Muscle layer of colon (tissue), 2 donors: ENCODE measurements around the gene TCERG1L.

Experiments used
- H3K27ac ChIP-seq: one replicate; pipeline ENCODE4 v1.7.0; 2013; ENCODE audit warnings: low read depth, mild to moderate bottlenecking, low read length, moderate library complexity
- H3K27me3 ChIP-seq, 2 donors: one replicate each; pipeline ENCODE4 v1.7.0; 2013; ENCODE audit warnings: low read length in 2 of 2, mild to moderate bottlenecking in 2 of 2; ENCODE audit not compliant: insufficient read depth in 2 of 2, control insufficient read depth in 1 of 2
- H3K36me3 ChIP-seq: one replicate; pipeline ENCODE4 v1.7.0; 2013; ENCODE audit warnings: mild to moderate bottlenecking, low read length; ENCODE audit not compliant: insufficient read depth
- H3K4me1 ChIP-seq: one replicate; pipeline ENCODE4 v1.7.0; 2013; ENCODE audit warnings: mild to moderate bottlenecking, low read length; ENCODE audit not compliant: insufficient read depth
- H3K4me3 ChIP-seq, 2 donors: one replicate each; pipeline ENCODE4 v1.7.0; 2013; ENCODE audit warnings: low read length in 2 of 2, low read depth in 1 of 2, mild to moderate bottlenecking in 1 of 2, moderate library complexity in 1 of 2
- H3K9ac ChIP-seq: one replicate; pipeline ENCODE4 v1.7.0; 2013; ENCODE audit warnings: low read length
- H3K9me3 ChIP-seq: one replicate; pipeline ENCODE4 v1.7.0; 2013; ENCODE audit warnings: mild to moderate bottlenecking, low read length
- donor health status: abdominal sarcoma.
- donor health status: Adenocarcinoma of cecum.

The TCERG1L gene

DNA sequence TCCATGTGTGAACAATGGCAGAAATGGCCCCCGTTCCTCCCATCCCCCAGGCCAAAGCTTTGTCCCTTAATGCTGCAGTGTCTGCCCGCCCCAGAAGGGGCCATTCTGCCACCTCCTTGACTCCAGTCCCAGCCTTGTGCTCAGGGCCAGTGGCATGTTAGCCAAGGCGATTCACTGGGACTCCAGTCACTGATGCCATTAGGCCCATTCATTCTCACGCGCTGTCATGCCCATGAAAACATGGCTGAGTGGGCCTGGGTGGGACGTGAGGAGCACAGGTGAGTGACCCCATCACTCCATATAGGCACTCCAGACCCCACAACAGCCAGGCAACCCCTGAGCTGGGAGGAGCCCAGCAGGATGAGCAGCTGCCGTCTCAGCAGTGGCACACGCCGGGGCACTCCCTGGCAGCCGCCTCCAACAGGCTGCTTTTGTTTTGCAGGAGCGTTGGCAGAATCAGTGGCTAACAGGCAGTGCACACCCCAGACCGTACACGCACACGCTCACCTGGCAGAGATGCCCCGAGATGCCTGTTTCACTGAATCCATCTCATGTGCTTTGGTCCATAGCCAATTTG lies 79.5 kb downstream of the TCERG1L start:
- H3K4me3 ChIP-seq: no peak overlapping the region
- H3K9ac ChIP-seq: no peak overlapping the region
- H3K27me3 ChIP-seq: no peaks in the 10 kb centered on the region
- no peaks in the 10 kb centered on the region for H3K36me3 ChIP-seq
- no peaks in the 10 kb centered on the region for H3K4me1 ChIP-seq
- H3K27ac ChIP-seq: no peak overlapping the region
- H3K9me3 ChIP-seq: no peaks in the 10 kb centered on the region

DNA sequence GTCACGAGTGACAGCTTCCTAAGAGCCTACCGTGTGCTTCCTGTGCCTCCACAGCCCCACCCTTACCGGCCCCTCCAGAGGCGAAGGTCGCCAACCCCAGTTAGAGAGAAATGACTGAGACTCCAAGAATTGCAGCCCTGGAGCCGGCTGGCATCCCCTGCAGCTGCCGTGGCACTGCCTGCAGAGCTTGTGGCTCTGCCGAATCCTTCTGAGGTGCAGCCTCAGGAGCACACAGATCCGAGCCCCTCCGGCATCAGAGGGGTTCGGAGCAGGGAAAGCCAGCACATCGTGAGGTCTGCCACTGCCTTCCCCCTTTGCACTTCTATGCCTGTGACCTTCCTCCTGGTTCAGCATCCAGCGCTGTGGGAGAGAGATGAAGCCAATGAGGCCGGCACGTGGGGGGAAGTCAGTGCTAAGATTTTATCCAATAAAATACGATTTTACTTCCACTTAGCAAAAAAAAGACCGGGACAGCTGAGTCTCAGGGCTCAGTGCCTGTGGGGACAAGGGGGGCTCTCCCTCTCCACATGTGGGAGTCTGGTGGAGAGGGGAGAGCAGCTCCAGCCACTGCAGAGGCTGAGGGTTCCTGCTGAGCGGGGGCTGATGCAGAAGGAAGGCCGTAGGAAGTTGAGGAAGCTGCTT lies 80.1 kb downstream of the TCERG1L start:
- H3K4me1 ChIP-seq: no peaks in the 10 kb centered on the region
- no peaks in the 10 kb centered on the region for H3K27me3 ChIP-seq
- no peaks in the 10 kb centered on the region for H3K36me3 ChIP-seq
- no peak overlapping the region for H3K4me3 ChIP-seq
- H3K9ac ChIP-seq: no peak overlapping the region
- H3K27ac ChIP-seq: no peak overlapping the region
- no peaks in the 10 kb centered on the region for H3K9me3 ChIP-seq

DNA sequence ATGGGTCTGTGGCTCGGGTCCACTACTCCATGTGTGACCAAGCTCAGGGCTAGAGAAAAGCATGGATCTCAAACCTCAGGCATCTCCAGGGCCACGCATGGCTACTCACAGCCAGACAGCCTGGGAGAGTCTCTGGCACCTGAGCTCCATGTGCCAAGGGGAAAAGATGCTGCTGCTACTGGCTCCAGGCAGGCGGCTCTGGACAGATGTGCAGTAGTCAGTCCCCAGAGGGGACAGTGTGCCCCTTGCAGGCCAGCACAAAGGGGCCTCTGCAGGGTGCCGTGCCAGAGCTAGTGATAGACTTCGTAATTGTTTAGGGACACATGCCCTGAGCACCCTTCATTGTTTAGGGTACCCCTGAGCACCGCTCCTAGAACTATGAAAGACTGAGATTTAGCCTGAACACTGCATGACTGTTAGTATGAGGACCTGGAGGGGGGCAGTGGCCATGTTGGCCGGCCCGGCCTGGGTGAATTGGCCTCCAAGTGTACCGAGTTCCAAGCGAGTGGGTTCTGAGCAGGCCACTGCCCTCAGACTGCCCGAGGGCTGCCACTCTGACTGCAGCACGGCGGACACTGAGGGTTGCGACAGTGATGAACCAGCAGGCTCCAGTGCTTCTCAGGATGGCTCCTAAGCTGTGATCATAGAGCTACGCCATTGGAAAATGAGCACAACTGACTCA lies 80.7 kb downstream of the TCERG1L start:
- no peaks in the 10 kb centered on the region for H3K36me3 ChIP-seq
- no peak overlapping the region for H3K4me3 ChIP-seq
- no peaks in the 10 kb centered on the region for H3K27me3 ChIP-seq
- no peak overlapping the region for H3K9ac ChIP-seq
- no peaks in the 10 kb centered on the region for H3K4me1 ChIP-seq
- no peak overlapping the region for H3K27ac ChIP-seq
- no peaks in the 10 kb centered on the region for H3K9me3 ChIP-seq

DNA sequence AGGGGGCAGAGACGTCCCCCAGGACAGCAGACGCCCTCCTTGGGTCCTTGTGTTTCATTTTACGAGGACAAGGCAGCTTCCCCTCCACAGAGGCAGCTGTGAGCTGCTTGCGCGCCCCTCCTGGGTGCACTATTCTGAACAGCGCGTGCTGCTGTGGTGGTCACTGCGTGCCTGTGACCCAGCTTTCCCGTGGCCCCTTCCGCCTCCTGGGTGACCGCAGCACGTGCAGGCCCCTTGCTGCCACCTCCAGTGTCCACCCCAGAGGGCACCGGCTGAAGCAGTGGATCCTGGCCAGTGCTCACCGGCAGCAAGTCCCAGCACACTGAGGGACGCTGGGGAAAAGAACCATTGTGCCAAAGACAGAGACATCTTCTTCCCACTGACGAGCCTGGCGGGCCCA lies 81.4 kb downstream of the TCERG1L start:
- H3K27me3 ChIP-seq: no peaks in the 10 kb centered on the region
- H3K9me3 ChIP-seq: no peaks in the 10 kb centered on the region
- H3K27ac ChIP-seq: no peak overlapping the region
- H3K9ac ChIP-seq: no peak overlapping the region
- no peaks in the 10 kb centered on the region for H3K36me3 ChIP-seq
- H3K4me3 ChIP-seq: no peak overlapping the region
- no peaks in the 10 kb centered on the region for H3K4me1 ChIP-seq

DNA sequence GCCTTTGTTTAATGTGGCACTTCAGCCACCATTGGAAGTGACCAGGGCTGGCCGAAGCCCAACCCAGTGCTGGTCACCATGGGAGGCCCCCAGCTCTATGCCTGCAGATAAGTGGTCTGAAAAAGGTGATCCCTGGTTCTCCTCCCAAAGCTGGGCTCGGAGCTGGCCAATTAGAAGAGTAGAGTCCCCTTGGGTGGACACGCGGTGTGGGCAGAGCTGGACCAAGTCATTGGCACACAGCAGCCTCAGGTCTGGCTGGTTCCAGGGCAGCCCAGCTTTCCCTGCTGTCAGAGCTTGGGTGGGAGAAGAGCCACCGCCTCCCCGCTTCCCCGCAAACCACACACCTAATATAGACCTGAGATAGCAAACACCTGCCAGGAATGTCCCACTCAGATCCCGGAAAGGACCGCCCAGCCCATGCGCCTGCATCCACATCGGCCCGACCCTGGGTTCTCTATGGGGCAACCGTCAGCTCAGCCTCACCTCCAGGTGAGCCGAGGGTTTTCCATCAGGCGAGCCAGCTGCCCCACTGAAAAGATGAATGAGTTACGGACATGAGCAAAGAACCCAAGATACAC lies 84.3 kb downstream of the TCERG1L start:
- H3K27ac ChIP-seq: no peak overlapping the region
- no peaks in the 10 kb centered on the region for H3K4me1 ChIP-seq
- no peaks in the 10 kb centered on the region for H3K36me3 ChIP-seq
- no peaks in the 10 kb centered on the region for H3K9me3 ChIP-seq
- no peak overlapping the region for H3K4me3 ChIP-seq
- H3K9ac ChIP-seq: no peak overlapping the region
- no peaks in the 10 kb centered on the region for H3K27me3 ChIP-seq

DNA sequence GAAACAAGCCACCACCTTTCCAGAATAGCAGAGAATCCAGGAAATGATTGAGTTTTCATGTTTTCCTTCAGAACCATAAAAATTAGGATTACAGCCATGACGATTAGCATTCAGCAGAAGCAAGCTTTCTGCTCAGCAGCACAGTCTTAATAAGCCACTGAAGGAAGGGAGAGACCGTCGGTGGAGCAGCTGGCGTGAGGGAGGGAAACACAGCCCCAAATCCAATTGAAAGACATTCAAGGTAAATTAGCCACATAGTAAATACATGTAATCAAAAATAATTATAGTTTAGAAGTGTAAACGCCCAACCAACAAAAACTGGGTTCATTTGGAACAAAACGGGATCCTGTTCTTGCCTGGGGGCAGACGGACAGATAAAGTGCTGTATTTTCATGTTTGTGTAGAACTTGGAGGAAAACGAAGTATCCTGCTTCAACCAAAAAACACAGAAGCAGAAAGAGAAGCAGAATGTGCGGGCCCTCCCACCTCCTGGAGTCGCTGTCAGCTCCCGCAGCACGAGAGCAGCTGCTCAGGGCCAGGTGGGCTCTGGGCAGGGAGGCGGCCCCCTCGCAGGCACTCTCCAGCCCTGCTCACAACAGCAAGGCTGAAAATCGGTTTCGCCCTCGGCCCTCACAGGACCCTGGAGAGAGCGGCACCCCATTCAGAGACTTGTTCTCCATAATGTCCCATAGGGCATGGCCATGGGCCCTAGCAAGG lies 84.9 kb downstream of the TCERG1L start:
- H3K9me3 ChIP-seq: no peaks in the 10 kb centered on the region
- H3K4me3 ChIP-seq: no peak overlapping the region
- no peaks in the 10 kb centered on the region for H3K27me3 ChIP-seq

DNA sequence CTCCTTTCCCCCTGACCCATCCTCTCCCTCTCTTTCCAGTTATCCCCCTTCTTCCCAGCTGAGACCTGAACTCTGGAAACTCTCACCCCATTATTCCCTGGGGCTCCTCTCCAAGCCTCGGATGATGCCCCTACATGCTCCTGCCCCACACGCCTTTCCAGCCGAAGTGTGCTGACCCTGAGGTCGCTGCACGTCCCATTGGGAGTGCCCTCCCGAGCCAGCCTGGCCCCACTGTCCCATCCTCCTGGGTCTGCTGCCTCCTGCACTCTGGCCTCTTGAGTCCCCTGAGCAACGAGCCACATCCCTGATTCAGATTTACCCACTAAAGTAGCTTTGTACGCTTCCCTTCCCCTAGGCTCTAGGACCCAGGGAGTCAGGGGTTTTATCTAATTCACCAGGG lies 87.4 kb downstream of the TCERG1L start:
- no peaks in the 10 kb centered on the region for H3K9me3 ChIP-seq
- H3K27me3 ChIP-seq: no peaks in the 10 kb centered on the region
- H3K27ac ChIP-seq: no peak overlapping the region
- no peak overlapping the region for H3K4me3 ChIP-seq
- no peak overlapping the region for H3K9ac ChIP-seq
- H3K36me3 ChIP-seq: no peaks in the 10 kb centered on the region
- H3K4me1 ChIP-seq: no peaks in the 10 kb centered on the region

More for the DNA sequence above, 84.9 kb downstream of the TCERG1L start:
- Histone ChIP-seq H3K36me3 (no peaks in the 10 kb centered on the region), H3K27ac (no peak overlapping the region), H3K4me1 (no peaks in the 10 kb centered on the region), H3K9ac (no peak overlapping the region)

DNA sequence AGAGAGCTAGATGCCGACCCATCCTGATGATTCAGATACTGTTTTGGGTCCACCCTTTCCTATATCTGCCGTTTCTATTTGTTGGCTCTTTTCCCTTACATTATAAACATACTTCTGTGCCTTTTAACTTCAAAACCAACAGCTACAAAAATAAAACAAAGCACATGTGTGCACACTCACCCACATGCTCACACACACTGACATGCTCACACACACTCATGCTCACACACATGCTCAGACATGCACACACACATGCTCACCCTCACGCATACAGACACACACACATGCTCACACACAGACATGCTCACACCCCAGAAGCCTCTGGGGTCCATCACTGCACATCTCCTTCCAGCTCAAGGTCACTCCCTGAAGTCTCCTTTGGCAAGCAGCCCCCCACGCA lies 88.1 kb downstream of the TCERG1L start:
- Histone ChIP-seq H3K4me1 (no peaks in the 10 kb centered on the region), H3K36me3 (no peaks in the 10 kb centered on the region), H3K27ac (no peak overlapping the region), H3K27me3 (no peaks in the 10 kb centered on the region), H3K4me3 (no peak overlapping the region), H3K9ac (no peak overlapping the region), H3K9me3 (no peaks in the 10 kb centered on the region)

DNA sequence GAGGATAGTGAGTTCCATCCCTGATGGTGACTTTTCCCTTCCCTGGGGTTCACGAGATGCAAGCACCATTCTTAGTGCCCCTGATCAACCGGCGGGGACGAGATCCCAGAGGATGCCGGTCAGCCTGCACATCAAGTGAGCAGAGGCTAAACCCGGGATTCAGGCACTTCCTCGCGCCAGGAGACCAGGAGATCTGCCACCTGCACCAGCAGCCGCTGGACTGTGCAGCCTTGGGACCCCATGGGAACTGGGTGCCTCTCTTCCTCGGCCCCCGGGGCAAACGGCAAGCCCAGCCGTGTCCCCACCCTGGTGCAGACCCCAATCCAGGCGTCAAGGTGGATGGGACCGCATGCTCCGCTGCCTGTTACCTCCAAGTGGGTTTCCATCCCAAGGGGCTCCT lies 88.5 kb downstream of the TCERG1L start:
- H3K36me3 ChIP-seq: no peaks in the 10 kb centered on the region
- H3K9me3 ChIP-seq: no peaks in the 10 kb centered on the region
- H3K27me3 ChIP-seq: no peaks in the 10 kb centered on the region
- no peak overlapping the region for H3K4me3 ChIP-seq
- H3K9ac ChIP-seq: no peak overlapping the region
- H3K4me1 ChIP-seq: no peaks in the 10 kb centered on the region
- H3K27ac ChIP-seq: no peak overlapping the region

DNA sequence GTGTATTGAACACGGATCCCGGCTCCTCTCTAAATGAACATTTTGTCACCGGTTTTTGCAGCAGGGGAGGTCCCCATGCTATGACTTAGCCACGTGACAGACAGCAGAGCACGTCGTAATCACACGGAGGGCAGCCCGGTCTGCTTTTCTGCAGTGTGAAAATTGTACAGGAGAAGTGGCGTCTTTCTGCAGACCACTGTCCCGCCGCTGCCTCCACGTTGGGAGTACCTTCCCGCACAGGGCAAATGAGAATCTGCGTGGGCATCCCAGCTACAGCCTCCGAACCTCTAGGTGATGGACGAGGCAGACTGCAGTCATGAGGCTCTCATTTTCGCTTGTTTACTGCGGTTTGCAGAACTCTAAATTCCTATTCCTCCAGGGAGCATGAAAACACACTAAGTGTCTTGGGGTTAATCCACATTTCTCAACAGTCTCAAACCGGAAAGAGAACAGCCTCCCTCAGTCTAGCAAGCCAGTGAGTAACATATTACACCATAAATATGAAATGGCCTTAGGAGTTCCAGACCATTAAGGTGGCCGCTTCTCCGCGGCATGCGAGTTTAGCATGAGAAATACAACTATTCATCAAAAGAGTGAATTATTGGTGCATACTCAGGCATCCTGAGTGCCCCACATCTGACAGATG lies 89.8 kb downstream of the TCERG1L start:
- no peaks in the 10 kb centered on the region for H3K9me3 ChIP-seq
- no peak overlapping the region for H3K27ac ChIP-seq
- H3K27me3 ChIP-seq: no peaks in the 10 kb centered on the region
- no peak overlapping the region for H3K9ac ChIP-seq
- no peaks in the 10 kb centered on the region for H3K4me1 ChIP-seq
- no peak overlapping the region for H3K4me3 ChIP-seq
- H3K36me3 ChIP-seq: no peaks in the 10 kb centered on the region

DNA sequence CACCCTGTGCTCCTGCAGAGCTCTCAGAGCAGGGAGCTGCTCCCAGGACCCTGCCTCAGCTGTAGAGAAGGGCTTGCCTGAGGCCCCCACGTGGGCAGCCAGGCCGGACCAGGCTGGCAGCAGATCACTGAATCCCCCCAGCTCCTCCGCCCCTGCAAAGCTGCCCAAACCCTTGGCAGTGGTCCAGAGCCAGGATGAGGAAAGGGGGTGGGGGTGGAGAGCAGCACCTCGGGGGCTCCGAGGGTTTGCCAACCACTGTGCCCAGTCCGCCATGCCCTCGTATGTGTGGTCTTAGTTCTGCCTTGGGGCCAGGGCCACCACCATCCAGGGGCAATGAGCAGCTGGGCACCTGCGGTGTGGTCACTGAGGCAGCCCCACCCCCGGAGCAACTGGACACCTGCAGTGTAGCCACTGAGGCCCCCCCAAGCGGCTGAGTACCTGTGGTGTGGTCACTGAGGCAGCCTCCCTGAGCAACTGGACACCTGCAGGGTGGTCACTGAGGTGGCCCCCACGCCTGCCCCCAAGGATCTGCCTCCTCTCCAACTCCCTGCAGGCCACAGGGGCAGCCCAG lies 90.8 kb downstream of the TCERG1L start:
- Histone ChIP-seq H3K9me3 (no peaks in the 10 kb centered on the region), H3K9ac (no peak overlapping the region), H3K4me3 (no peak overlapping the region), H3K27me3 (no peaks in the 10 kb centered on the region), H3K4me1 (no peaks in the 10 kb centered on the region), H3K36me3 (no peaks in the 10 kb centered on the region), H3K27ac (no peak overlapping the region)
